GM23338 (cell line): ENCODE measurements around the gene IRF2.

ENCODE experiments used
- CTCF ChIP-seq, 2 experiments: fragments of 200-600 bp in 1 of 2; sonication (generic) in 1 of 2; conservative IDR thresholded peaks; 2 replicates each; pipeline versions ENCODE4 v1.5.1 to v1.6.1; 2016 to 2017; ENCODE audit warnings: antibody characterized with exemption in 2 of 2, low read depth in 2 of 2, mild to moderate bottlenecking in 2 of 2, moderate library complexity in 1 of 2
- EZH2 ChIP-seq: fragments of 200-600 bp; sonication (generic); IDR thresholded peaks from one replicate; pipeline ENCODE4 v1.8.0; 2017; ENCODE audit warnings: antibody characterized with exemption, mild to moderate bottlenecking, low read depth; ENCODE audit not compliant: unreplicated experiment
- EZH2phosphoT487 ChIP-seq: fragments of 200-600 bp; sonication (generic); IDR thresholded peaks from one replicate; pipeline ENCODE4 v1.8.1; 2018; ENCODE audit warnings: antibody characterized with exemption; ENCODE audit not compliant: unreplicated experiment
- POLR2AphosphoS5 ChIP-seq: IDR thresholded peaks from 2 replicates; pipeline ENCODE4 v1.6.1; 2016; ENCODE audit warnings: antibody characterized with exemption, low read depth
- ZNF114 ChIP-seq: fragments of 250-450 bp; sonication (Bioruptor Pico); IDR thresholded peaks from 2 replicates; pipeline ENCODE4 v1.5.0; 2020; ENCODE audit warnings: mild to moderate bottlenecking, moderate library complexity
- TF ChIP-seq, protein P1 (sequence below): IDR thresholded peaks from one replicate; pipeline ENCODE4 v1.6.1; 2018; ENCODE audit warnings: antibody characterized with exemption; ENCODE audit not compliant: unreplicated experiment

DNA sequence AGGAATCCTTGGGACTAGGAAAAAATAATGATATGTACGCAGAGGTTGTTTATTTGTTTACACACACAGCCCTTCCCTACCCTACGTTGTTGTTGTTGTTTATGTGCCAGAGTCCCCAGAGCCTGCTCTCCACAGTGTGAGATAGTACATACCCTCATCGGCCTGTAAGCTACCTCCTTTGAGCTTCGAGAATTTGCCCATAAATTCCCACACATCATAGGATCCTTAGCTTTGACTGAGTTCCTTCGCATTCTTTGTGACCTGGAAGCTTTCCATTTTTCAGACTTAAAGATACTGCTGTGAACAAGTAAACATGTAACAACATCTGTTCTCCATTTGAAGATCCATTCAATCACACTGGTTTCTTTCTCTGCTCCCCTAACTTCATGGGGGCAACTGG lies 114.5 kb downstream of the IRF2 start:
- no peak for TF ChIP-seq EZH2
- TF ChIP-seq CTCF (conservative IDR thresholded peaks at IDR 0.05; ENCODE audit: low read depth in 2 of 2) = no peak
- no peak for TF ChIP-seq POLR2AphosphoS5
- TF ChIP-seq, protein P1, sequence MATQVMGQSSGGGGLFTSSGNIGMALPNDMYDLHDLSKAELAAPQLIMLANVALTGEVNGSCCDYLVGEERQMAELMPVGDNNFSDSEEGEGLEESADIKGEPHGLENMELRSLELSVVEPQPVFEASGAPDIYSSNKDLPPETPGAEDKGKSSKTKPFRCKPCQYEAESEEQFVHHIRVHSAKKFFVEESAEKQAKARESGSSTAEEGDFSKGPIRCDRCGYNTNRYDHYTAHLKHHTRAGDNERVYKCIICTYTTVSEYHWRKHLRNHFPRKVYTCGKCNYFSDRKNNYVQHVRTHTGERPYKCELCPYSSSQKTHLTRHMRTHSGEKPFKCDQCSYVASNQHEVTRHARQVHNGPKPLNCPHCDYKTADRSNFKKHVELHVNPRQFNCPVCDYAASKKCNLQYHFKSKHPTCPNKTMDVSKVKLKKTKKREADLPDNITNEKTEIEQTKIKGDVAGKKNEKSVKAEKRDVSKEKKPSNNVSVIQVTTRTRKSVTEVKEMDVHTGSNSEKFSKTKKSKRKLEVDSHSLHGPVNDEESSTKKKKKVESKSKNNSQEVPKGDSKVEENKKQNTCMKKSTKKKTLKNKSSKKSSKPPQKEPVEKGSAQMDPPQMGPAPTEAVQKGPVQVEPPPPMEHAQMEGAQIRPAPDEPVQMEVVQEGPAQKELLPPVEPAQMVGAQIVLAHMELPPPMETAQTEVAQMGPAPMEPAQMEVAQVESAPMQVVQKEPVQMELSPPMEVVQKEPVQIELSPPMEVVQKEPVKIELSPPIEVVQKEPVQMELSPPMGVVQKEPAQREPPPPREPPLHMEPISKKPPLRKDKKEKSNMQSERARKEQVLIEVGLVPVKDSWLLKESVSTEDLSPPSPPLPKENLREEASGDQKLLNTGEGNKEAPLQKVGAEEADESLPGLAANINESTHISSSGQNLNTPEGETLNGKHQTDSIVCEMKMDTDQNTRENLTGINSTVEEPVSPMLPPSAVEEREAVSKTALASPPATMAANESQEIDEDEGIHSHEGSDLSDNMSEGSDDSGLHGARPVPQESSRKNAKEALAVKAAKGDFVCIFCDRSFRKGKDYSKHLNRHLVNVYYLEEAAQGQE = no peak
- TF ChIP-seq EZH2phosphoT487 = no peak
- TF ChIP-seq ZNF114 (CRISPR knock-in tag) = no peak
